ENCODE results near the gene UBE2H.

UBE2H gene

DNA sequence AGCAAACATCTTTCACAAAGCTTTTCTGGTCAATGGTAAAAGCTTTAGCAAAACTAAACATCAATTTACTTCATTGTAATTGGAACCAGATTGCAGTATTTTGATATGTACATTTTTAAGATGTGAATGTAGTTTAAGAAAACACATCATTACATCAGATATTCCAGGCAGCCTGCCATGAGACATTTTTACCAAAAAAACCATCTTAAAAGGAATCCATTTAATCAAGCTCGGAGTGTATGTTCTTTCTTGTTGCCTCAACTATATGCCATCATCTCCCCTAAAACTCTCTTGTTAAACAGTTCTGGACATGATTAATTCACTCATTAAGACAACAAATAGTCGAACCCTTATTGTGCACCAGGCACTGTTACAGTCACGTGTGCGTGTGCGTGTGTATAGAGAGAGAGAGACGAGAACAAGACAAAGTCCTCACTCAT, 97.5 kb downstream of the UBE2H start:
- peaks cover 6 to 10% of the 10 kb centered on the region in 2 experiments for H3K36me3 ChIP-seq (ENCODE audit: control insufficient read depth in 1 of 2, insufficient read depth in 2 of 2, low read depth in 1 of 2, low read length in 2 of 2)
- no peak overlapping the region for H2BK120ac ChIP-seq (ENCODE audit: low read depth, low read length)
- H4K91ac ChIP-seq (ENCODE audit: low read length): no peak overlapping the region
- peaks cover 4% of the 10 kb centered on the region for H3K79me1 ChIP-seq (replicated peaks; ENCODE audit: low read length, poor library complexity, severe bottlenecking)
- no peak overlapping the region for H3K4ac ChIP-seq (ENCODE audit: low read depth in 1 of 2, low read length in 2 of 2)
- no peak overlapping the region for H2AK5ac ChIP-seq (ENCODE audit: low read length, severe bottlenecking)
- H3K4me3 ChIP-seq (ENCODE audit: insufficient read depth in 1 of 2, low read depth in 1 of 2, low read length in 2 of 2): peak overlapping the region in 1 of 2 experiments; percentile 13
- H2BK5ac ChIP-seq (ENCODE audit: low read depth, low read length, poor library complexity, severe bottlenecking): no peak overlapping the region
- WGBS: 95% methylated on average over 6 of the region's 6 CpGs
- H3K4me2 ChIP-seq (ENCODE audit: low read length, poor library complexity, severe bottlenecking): no peak overlapping the region
- H2AFZ ChIP-seq (ENCODE audit: low read depth, low read length): no peak overlapping the region
- peak overlapping the region; percentile 73 for H3K9ac ChIP-seq (ENCODE audit: low read length)
- H2BK15ac ChIP-seq (ENCODE audit: low read depth, poor library complexity, severe bottlenecking): no peak overlapping the region
- H3K4me1 ChIP-seq (ENCODE audit: control insufficient read depth, insufficient read depth, low read depth, low read length): peaks cover 9% of the 10 kb centered on the region
- H4K8ac ChIP-seq (ENCODE audit: low read length): no peak overlapping the region
- H3K23ac ChIP-seq (ENCODE audit: low read length in 2 of 2): no peak overlapping the region
- DNase-seq: no peak
- no peak overlapping the region for H3K27ac ChIP-seq (ENCODE audit: low read length, poor library complexity, severe bottlenecking)
- H3K27me3 ChIP-seq (ENCODE audit: control insufficient read depth in 1 of 2, insufficient read depth in 1 of 2, low read length in 2 of 2): no peaks in the 10 kb centered on the region
- no peak overlapping the region for H2BK12ac ChIP-seq (ENCODE audit: low read length in 2 of 2)
- no peak overlapping the region for H3K18ac ChIP-seq (ENCODE audit: low read depth in 1 of 2, low read length in 2 of 2)
- H3K14ac ChIP-seq (ENCODE audit: low read length in 2 of 2): no peak overlapping the region
- H3K9me3 ChIP-seq (ENCODE audit: control insufficient read depth, low read length): no peaks in the 10 kb centered on the region

DNA sequence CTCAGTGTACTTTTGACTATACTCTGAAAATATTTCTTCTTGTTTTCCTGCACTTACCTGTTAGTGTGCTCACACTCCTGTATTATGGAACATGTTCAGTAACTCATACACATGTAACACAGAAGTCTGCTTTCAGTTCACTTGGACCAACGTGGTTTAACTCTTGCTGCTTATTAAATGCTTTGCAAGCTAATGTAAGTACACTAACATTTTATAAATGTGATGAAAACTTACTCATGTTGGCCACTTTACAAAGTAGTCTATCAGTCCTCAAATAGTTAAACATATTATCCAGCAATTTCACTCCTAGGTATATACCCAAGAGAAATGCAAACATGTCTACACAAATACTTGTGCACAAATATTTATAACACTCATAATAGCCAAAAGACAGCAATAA, 98.4 kb downstream of the UBE2H start:
- no peak overlapping the region for H3K27ac ChIP-seq (ENCODE audit: low read length, poor library complexity, severe bottlenecking)
- no peak overlapping the region for H3K4ac ChIP-seq (ENCODE audit: low read depth in 1 of 2, low read length in 2 of 2)
- H4K91ac ChIP-seq (ENCODE audit: low read length): no peak overlapping the region
- H2BK15ac ChIP-seq (ENCODE audit: low read depth, poor library complexity, severe bottlenecking): no peak overlapping the region
- no CpG with 5 or more reads among the region's 1 CpG for WGBS
- no peak overlapping the region for H2BK5ac ChIP-seq (ENCODE audit: low read depth, low read length, poor library complexity, severe bottlenecking)
- H4K8ac ChIP-seq (ENCODE audit: low read length): no peak overlapping the region
- H3K4me3 ChIP-seq (ENCODE audit: insufficient read depth in 1 of 2, low read depth in 1 of 2, low read length in 2 of 2): peak overlapping the region in 1 of 2 experiments; percentile 9
- H3K27me3 ChIP-seq (ENCODE audit: control insufficient read depth in 1 of 2, insufficient read depth in 1 of 2, low read length in 2 of 2): no peaks in the 10 kb centered on the region
- DNase-seq: no peak
- no peak overlapping the region for H2BK120ac ChIP-seq (ENCODE audit: low read depth, low read length)
- peaks cover 6 to 10% of the 10 kb centered on the region in 2 experiments for H3K36me3 ChIP-seq (ENCODE audit: control insufficient read depth in 1 of 2, insufficient read depth in 2 of 2, low read depth in 1 of 2, low read length in 2 of 2)
- H3K18ac ChIP-seq (ENCODE audit: low read depth in 1 of 2, low read length in 2 of 2): no peak overlapping the region
- H3K4me1 ChIP-seq (ENCODE audit: control insufficient read depth, insufficient read depth, low read depth, low read length): peaks cover 13% of the 10 kb centered on the region
- H3K79me1 ChIP-seq (replicated peaks; ENCODE audit: low read length, poor library complexity, severe bottlenecking): peaks cover 6% of the 10 kb centered on the region
- no peaks in the 10 kb centered on the region for H3K9me3 ChIP-seq (ENCODE audit: control insufficient read depth, low read length)
- H3K4me2 ChIP-seq (ENCODE audit: low read length, poor library complexity, severe bottlenecking): no peak overlapping the region
- peak overlapping the region; percentile 73 for H3K9ac ChIP-seq (ENCODE audit: low read length)
- H3K14ac ChIP-seq (ENCODE audit: low read length in 2 of 2): no peak overlapping the region
- no peak overlapping the region for H2BK12ac ChIP-seq (ENCODE audit: low read length in 2 of 2)
- no peak overlapping the region for H3K23ac ChIP-seq (ENCODE audit: low read length in 2 of 2)
- no peak overlapping the region for H2AK5ac ChIP-seq (ENCODE audit: low read length, severe bottlenecking)
- no peak overlapping the region for H2AFZ ChIP-seq (ENCODE audit: low read depth, low read length)

DNA sequence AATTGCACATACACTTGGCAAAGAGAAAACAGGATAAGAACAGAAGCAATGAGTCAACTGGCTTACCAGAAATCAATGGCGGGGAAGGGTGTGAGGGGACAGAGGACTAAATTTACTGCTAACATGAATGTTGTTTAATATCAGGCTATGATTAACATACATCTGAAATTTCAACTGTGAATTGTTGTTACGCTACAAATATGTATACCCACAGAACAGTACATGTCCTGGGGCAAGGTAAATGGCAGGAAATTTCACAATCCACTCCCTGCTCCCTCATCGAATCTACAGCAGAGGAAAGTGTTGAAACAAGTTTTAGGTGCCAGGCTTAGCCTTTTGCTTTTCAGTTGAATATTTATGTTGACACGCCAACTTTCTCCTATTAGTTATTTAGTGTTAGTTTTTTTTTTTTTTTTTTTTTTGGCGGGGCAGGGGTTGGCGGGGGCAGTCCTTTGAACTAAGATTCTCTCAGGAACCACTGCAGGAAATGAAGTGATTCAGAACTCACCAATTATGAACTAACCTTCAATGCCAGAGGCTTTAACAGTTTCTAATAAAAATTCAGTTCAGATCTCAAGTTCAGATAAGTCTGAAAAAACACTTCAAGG, 99.0 kb downstream of the UBE2H start:
- peak; percentile 67 for DNase-seq
- no peaks in the 10 kb centered on the region for H3K9me3 ChIP-seq (ENCODE audit: control insufficient read depth, low read length)
- 64% methylated on average over 2 of the region's 6 CpGs for WGBS
- no peak overlapping the region for H2BK120ac ChIP-seq (ENCODE audit: low read depth, low read length)
- no peak overlapping the region for H2BK12ac ChIP-seq (ENCODE audit: low read length in 2 of 2)
- H3K4ac ChIP-seq (ENCODE audit: low read depth in 1 of 2, low read length in 2 of 2): no peak overlapping the region
- H3K36me3 ChIP-seq (ENCODE audit: control insufficient read depth in 1 of 2, insufficient read depth in 2 of 2, low read depth in 1 of 2, low read length in 2 of 2): peaks cover 6 to 10% of the 10 kb centered on the region in 2 experiments
- H2AFZ ChIP-seq (ENCODE audit: low read depth, low read length): no peak overlapping the region
- no peak overlapping the region for H4K91ac ChIP-seq (ENCODE audit: low read length)
- H3K4me2 ChIP-seq (ENCODE audit: low read length, poor library complexity, severe bottlenecking): no peak overlapping the region
- no peak overlapping the region for H3K27ac ChIP-seq (ENCODE audit: low read length, poor library complexity, severe bottlenecking)
- no peak overlapping the region for H3K14ac ChIP-seq (ENCODE audit: low read length in 2 of 2)
- H3K9ac ChIP-seq (ENCODE audit: low read length): peak overlapping the region; percentile 73
- no peak overlapping the region for H3K18ac ChIP-seq (ENCODE audit: low read depth in 1 of 2, low read length in 2 of 2)
- H2BK5ac ChIP-seq (ENCODE audit: low read depth, low read length, poor library complexity, severe bottlenecking): no peak overlapping the region
- H3K23ac ChIP-seq (ENCODE audit: low read length in 2 of 2): no peak overlapping the region
- H2BK15ac ChIP-seq (ENCODE audit: low read depth, poor library complexity, severe bottlenecking): no peak overlapping the region
- peaks cover 13% of the 10 kb centered on the region for H3K4me1 ChIP-seq (ENCODE audit: control insufficient read depth, insufficient read depth, low read depth, low read length)
- H3K27me3 ChIP-seq (ENCODE audit: control insufficient read depth in 1 of 2, insufficient read depth in 1 of 2, low read length in 2 of 2): no peaks in the 10 kb centered on the region
- H4K8ac ChIP-seq (ENCODE audit: low read length): no peak overlapping the region
- H3K79me1 ChIP-seq (replicated peaks; ENCODE audit: low read length, poor library complexity, severe bottlenecking): peaks cover 6% of the 10 kb centered on the region
- peak overlapping the region in 1 of 2 experiments; percentile 9 for H3K4me3 ChIP-seq (ENCODE audit: insufficient read depth in 1 of 2, low read depth in 1 of 2, low read length in 2 of 2)
- no peak overlapping the region for H2AK5ac ChIP-seq (ENCODE audit: low read length, severe bottlenecking)

DNA sequence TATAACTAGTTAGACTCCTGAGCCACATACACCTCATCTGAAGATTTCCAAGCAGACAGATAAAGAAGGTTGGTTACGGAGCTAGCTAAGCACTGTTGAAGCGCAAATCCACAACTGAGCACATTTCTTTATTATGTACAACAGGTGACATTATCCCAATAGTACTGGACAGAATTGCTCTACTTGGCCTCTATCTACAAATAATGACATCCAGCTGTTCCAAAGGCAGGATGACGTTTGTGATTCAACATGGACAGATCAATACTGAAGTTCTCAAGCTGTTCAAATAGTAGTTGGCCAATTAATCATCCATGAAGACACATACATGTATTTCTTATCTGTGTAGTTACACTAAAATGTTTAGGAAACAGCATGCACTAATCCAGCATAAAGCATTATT, 101.0 kb downstream of the UBE2H start:
- peaks cover 8% of the 10 kb centered on the region for H3K79me1 ChIP-seq (replicated peaks; ENCODE audit: low read length, poor library complexity, severe bottlenecking)
- H2AFZ ChIP-seq (ENCODE audit: low read depth, low read length): no peak overlapping the region

More for the DNA sequence above, 101.0 kb downstream of the UBE2H start:
- no peak overlapping the region for H3K4ac ChIP-seq (ENCODE audit: low read depth in 1 of 2, low read length in 2 of 2)
- no peak overlapping the region for H2BK5ac ChIP-seq (ENCODE audit: low read depth, low read length, poor library complexity, severe bottlenecking)
- no peak overlapping the region for H4K91ac ChIP-seq (ENCODE audit: low read length)
- no peak overlapping the region for H3K4me3 ChIP-seq (ENCODE audit: insufficient read depth in 1 of 2, low read depth in 1 of 2, low read length in 2 of 2)
- no peak overlapping the region for H4K8ac ChIP-seq (ENCODE audit: low read length)
- DNase-seq: no peak
- H3K27ac ChIP-seq (ENCODE audit: low read length, poor library complexity, severe bottlenecking): peak overlapping the region; percentile 49
- H2AK5ac ChIP-seq (ENCODE audit: low read length, severe bottlenecking): peak overlapping the region; percentile 53
- 92% methylated on average over 3 of the region's 3 CpGs for WGBS
- no peak overlapping the region for H2BK15ac ChIP-seq (ENCODE audit: low read depth, poor library complexity, severe bottlenecking)
- H3K4me1 ChIP-seq (ENCODE audit: control insufficient read depth, insufficient read depth, low read depth, low read length): peaks cover 17% of the 10 kb centered on the region
- H3K9ac ChIP-seq (ENCODE audit: low read length): no peak overlapping the region
- no peak overlapping the region for H3K4me2 ChIP-seq (ENCODE audit: low read length, poor library complexity, severe bottlenecking)
- peaks cover 10% of the 10 kb centered on the region in 2 experiments for H3K36me3 ChIP-seq (ENCODE audit: control insufficient read depth in 1 of 2, insufficient read depth in 2 of 2, low read depth in 1 of 2, low read length in 2 of 2)
- no peak overlapping the region for H2BK120ac ChIP-seq (ENCODE audit: low read depth, low read length)
- H3K14ac ChIP-seq (ENCODE audit: low read length in 2 of 2): no peak overlapping the region
- no peak overlapping the region for H3K23ac ChIP-seq (ENCODE audit: low read length in 2 of 2)
- H3K9me3 ChIP-seq (ENCODE audit: control insufficient read depth, low read length): no peaks in the 10 kb centered on the region
- no peak overlapping the region for H2BK12ac ChIP-seq (ENCODE audit: low read length in 2 of 2)
- H3K27me3 ChIP-seq (ENCODE audit: control insufficient read depth in 1 of 2, insufficient read depth in 1 of 2, low read length in 2 of 2): no peaks in the 10 kb centered on the region
- no peak overlapping the region for H3K18ac ChIP-seq (ENCODE audit: low read depth in 1 of 2, low read length in 2 of 2)

Data from mesenchymal stem cell (in vitro differentiated cells and primary cell).